BE2C (cell line): ENCODE results near the gene LARGE2.

Experiments
- DNase-seq: peaks from one replicate; pipeline ENCODE4 v3.0.0-alpha.2; 2020
- H3K27me3 ChIP-seq: fragments of 250-450 bp; sonication (Bioruptor Pico); 2 replicates; pipeline ENCODE4 v1.5.1; 2020; ENCODE audit warnings: mild to moderate bottlenecking
- H3K36me3 ChIP-seq: fragments of 250-450 bp; sonication (Bioruptor Pico); 2 replicates; pipeline ENCODE4 v1.5.1; 2020; ENCODE audit warnings: mild to moderate bottlenecking
- H3K4me1 ChIP-seq: fragments of 250-450 bp; sonication (Bioruptor Pico); 2 replicates; pipeline ENCODE4 v1.5.1; 2020
- H3K4me3 ChIP-seq: 2 replicates; pipeline ENCODE4 v1.5.1; 2011; ENCODE audit warnings: low read depth, low read length
- H3K9me3 ChIP-seq: fragments of 250-450 bp; sonication (Bioruptor Pico); 2 replicates; pipeline ENCODE4 v1.5.1; 2020
- CTCF ChIP-seq: IDR thresholded peaks from 2 replicates; pipeline ENCODE4 v1.5.1; 2012; ENCODE audit warnings: mild to moderate bottlenecking, low read depth, low read length

The LARGE2 gene

GRCh38 chr11:45886816-45887520 lies 35.5 kb upstream of the LARGE2 start:
- no peak for TF ChIP-seq CTCF
- peaks cover 13% of the 10 kb centered on the region for H3K4me1 ChIP-seq
- H3K4me3 ChIP-seq: peak overlapping the region; percentile 74
- H3K36me3 ChIP-seq: peaks cover 3% of the 10 kb centered on the region; the same call in 1 of the 2 replicates
- no peaks in the 10 kb centered on the region for H3K9me3 ChIP-seq
- DNase-seq: no peak
- no peaks in the 10 kb centered on the region for H3K27me3 ChIP-seq

DNA sequence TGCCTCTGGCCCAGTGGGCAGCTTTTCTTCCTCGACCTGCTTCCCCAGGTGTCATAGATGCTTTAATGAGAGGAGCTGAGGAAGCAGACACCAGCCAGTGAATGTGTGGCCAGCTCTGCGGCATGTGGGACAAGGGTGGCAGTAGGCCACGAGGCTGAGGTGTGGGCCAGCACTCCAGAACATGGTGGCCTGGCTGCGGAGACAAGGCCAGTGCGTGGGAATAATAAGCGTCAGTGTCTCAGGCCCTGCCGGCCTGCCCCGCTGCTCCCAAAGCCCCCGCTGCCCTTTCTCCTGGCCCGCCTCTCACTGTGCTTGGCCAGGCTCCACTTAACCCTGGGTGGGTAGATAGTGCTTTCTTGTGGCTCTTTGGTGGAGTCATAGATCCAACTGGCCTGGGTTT lies 34.9 kb upstream of the LARGE2 start:
- DNase-seq: no peak
- H3K4me1 ChIP-seq: peaks cover 7% of the 10 kb centered on the region
- no peak for TF ChIP-seq CTCF
- peaks cover 2% of the 10 kb centered on the region; the same call in 1 of the 2 replicates for H3K36me3 ChIP-seq
- H3K4me3 ChIP-seq: no peak overlapping the region
- H3K27me3 ChIP-seq: no peaks in the 10 kb centered on the region
- H3K9me3 ChIP-seq: no peaks in the 10 kb centered on the region

- Histone ChIP-seq H3K36me3 (no peaks in the 10 kb centered on the region), H3K9me3 (no peaks in the 10 kb centered on the region), H3K27me3 (no peaks in the 10 kb centered on the region), H3K4me1 (0 out of 2 replicates have a peak, but pooled peaks cover 3% of the 10 kb centered on the region), H3K4me3 (no peak overlapping the region)
- DNase-seq: no peak
- TF ChIP-seq CTCF: no peak
Measured at GRCh38 chr11:45889555-45889954, 32.9 kb upstream of the LARGE2 start.

DNA sequence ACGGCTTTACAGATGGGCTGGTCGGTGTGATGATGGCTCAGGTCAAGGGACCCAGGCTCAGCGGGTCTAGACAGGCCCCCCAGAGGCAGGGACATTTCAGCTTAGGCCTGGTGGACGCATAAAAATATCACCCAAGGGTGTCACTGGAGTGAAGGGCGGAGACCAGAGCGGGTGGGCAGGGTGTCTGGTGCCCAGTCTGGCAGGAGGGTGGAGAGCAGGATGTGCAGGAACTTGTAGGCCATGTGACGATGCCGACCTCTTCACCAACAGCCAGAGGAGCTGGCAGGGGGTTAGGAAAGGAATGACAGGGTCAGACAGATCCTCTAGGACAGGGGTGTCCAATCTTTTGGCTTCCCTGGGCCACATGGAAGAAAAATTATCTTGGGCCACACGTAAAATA lies 32.5 kb upstream of the LARGE2 start:
- no peak for DNase-seq

GRCh38 chr11:45890886-45891550 lies 31.4 kb upstream of the LARGE2 start:
- peaks cover 3% of the 10 kb centered on the region for H3K4me1 ChIP-seq
- no peak for DNase-seq
- no peaks in the 10 kb centered on the region for H3K9me3 ChIP-seq
- TF ChIP-seq CTCF: no peak
- H3K36me3 ChIP-seq: no peaks in the 10 kb centered on the region
- H3K27me3 ChIP-seq: no peaks in the 10 kb centered on the region
- H3K4me3 ChIP-seq: no peak overlapping the region

More for the DNA sequence above, 32.5 kb upstream of the LARGE2 start:
- no peak for TF ChIP-seq CTCF
- Histone ChIP-seq H3K36me3 (no peaks in the 10 kb centered on the region), H3K4me3 (no peak overlapping the region), H3K9me3 (no peaks in the 10 kb centered on the region), H3K27me3 (no peaks in the 10 kb centered on the region), H3K4me1 (0 out of 2 replicates have a peak, but pooled peaks cover 3% of the 10 kb centered on the region)

- peaks cover 16% of the 10 kb centered on the region for H3K4me1 ChIP-seq
- H3K9me3 ChIP-seq: no peaks in the 10 kb centered on the region
- TF ChIP-seq CTCF: no peak
- H3K4me3 ChIP-seq: no peak overlapping the region
- H3K27me3 ChIP-seq: no peaks in the 10 kb centered on the region
- no peak for DNase-seq
- no peaks in the 10 kb centered on the region for H3K36me3 ChIP-seq
Measured at GRCh38 chr11:45892856-45893255, 29.6 kb upstream of the LARGE2 start.
